Osteoblast (primary cell): ENCODE results near the gene NOL3. TPM values are rescaled to one million over a fixed set of nuclear protein-coding genes. Genes with fewer than 3 reads are reported as not detected.

ENCODE experiments used
- DNase-seq: peaks from one replicate; pipeline ENCODE4 v3.0.0; 2011; ENCODE audit warnings: low spot score, mixed read lengths; ENCODE audit not compliant: insufficient read length; ENCODE audit errors: missing footprints
- H2AFZ ChIP-seq: 2 replicates; pipeline ENCODE4 v1.6.0; 2011; ENCODE audit warnings: mild to moderate bottlenecking, low read length
- H3K27ac ChIP-seq: 2 replicates; pipeline ENCODE4 v1.5.1; 2011; ENCODE audit warnings: mild to moderate bottlenecking, low read depth, low read length, moderate library complexity
- H3K27me3 ChIP-seq: 2 replicates; pipeline ENCODE4 v1.6.0; 2012; ENCODE audit warnings: mild to moderate bottlenecking, control low read depth, inconsistent platforms, low read length, moderate library complexity; ENCODE audit not compliant: insufficient read depth
- H3K36me3 ChIP-seq: 2 replicates; pipeline ENCODE4 v1.5.1; 2011; ENCODE audit warnings: mild to moderate bottlenecking, low read length, control low read depth, moderate library complexity; ENCODE audit not compliant: insufficient read depth
- H3K4me1 ChIP-seq: 2 replicates; pipeline ENCODE4 v1.5.1; 2011; ENCODE audit warnings: mild to moderate bottlenecking, low read length, control low read depth, moderate library complexity; ENCODE audit not compliant: insufficient read depth
- H3K4me2 ChIP-seq: 2 replicates; pipeline ENCODE4 v1.6.0; 2011; ENCODE audit warnings: mild to moderate bottlenecking, low read length; ENCODE audit not compliant: insufficient read depth
- H3K4me3 ChIP-seq: fragments of 200-600 bp; sonication (generic); 3 replicates; pipeline ENCODE4 v1.5.1; 2012; ENCODE audit warnings: mild to moderate bottlenecking, low read length, inconsistent platforms; ENCODE audit not compliant: insufficient read depth
- H3K79me2 ChIP-seq: 2 replicates; pipeline ENCODE4 v1.6.0; 2012; ENCODE audit warnings: mild to moderate bottlenecking, low read length, control low read depth, inconsistent platforms; ENCODE audit not compliant: insufficient read depth
- H3K9me3 ChIP-seq: 2 replicates; pipeline ENCODE4 v1.5.1; 2011; ENCODE audit warnings: low read depth, low read length, control low read depth
- H4K20me1 ChIP-seq: 2 replicates; pipeline ENCODE4 v1.6.0; 2012; ENCODE audit warnings: mild to moderate bottlenecking, low read length, control low read depth; ENCODE audit not compliant: insufficient read depth
- total RNA-seq: library from RNA; depleted of rRNA; stranded (reverse); fragments of >200 nt; gene quantifications from 2 replicates; pipeline ENCODE4 v1.2.3, GENCODE V29; 2012
- TF ChIP-seq, protein P1 (sequence below): IDR thresholded peaks from 2 replicates; pipeline ENCODE4 v1.5.1; 2011; ENCODE audit warnings: mild to moderate bottlenecking, low read depth, low read length, moderate library complexity; ENCODE audit errors: extremely low read depth

Gene NOL3
- total RNA-seq, 1 donor = 10.9 TPM

DNA sequence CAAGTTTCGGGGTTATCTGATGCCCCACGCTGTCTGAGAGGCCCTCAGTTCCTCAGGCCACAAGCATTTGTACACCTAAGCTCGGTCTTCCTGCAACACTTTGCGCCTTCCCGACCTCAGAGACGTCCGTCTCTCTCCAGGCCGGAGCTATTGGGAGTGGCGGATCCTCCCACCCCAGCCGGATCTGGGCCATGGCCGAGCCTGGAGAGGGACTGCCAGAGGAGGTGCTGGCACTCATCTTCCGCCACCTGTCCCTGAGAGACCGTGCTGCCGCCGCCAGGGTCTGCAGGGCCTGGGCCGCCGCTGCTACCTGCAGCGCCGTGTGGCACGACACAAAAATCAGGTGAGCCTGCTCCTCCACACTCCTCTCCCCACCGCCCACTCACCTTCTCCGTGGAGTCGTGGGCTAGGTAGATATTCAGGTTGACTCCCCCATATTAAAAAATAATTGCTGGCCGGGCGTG, 8.7 kb upstream of the NOL3 start:
- Histone ChIP-seq H3K27ac (no peak overlapping the region), H4K20me1 (peaks cover 37% of the 10 kb centered on the region), H3K27me3 (peaks cover 34% of the 10 kb centered on the region), H3K4me1 (peaks cover 16% of the 10 kb centered on the region), H3K4me3 (no peak overlapping the region), H3K9me3 (no peaks in the 10 kb centered on the region), H3K36me3 (no peaks in the 10 kb centered on the region), H3K4me2 (peak overlapping the region; percentile 97), H3K79me2 (peaks cover 4% of the 10 kb centered on the region), H2AFZ (no peak overlapping the region)
- TF ChIP-seq, protein P1, sequence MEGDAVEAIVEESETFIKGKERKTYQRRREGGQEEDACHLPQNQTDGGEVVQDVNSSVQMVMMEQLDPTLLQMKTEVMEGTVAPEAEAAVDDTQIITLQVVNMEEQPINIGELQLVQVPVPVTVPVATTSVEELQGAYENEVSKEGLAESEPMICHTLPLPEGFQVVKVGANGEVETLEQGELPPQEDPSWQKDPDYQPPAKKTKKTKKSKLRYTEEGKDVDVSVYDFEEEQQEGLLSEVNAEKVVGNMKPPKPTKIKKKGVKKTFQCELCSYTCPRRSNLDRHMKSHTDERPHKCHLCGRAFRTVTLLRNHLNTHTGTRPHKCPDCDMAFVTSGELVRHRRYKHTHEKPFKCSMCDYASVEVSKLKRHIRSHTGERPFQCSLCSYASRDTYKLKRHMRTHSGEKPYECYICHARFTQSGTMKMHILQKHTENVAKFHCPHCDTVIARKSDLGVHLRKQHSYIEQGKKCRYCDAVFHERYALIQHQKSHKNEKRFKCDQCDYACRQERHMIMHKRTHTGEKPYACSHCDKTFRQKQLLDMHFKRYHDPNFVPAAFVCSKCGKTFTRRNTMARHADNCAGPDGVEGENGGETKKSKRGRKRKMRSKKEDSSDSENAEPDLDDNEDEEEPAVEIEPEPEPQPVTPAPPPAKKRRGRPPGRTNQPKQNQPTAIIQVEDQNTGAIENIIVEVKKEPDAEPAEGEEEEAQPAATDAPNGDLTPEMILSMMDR = no peak
- DNase-seq = no peak

DNA sequence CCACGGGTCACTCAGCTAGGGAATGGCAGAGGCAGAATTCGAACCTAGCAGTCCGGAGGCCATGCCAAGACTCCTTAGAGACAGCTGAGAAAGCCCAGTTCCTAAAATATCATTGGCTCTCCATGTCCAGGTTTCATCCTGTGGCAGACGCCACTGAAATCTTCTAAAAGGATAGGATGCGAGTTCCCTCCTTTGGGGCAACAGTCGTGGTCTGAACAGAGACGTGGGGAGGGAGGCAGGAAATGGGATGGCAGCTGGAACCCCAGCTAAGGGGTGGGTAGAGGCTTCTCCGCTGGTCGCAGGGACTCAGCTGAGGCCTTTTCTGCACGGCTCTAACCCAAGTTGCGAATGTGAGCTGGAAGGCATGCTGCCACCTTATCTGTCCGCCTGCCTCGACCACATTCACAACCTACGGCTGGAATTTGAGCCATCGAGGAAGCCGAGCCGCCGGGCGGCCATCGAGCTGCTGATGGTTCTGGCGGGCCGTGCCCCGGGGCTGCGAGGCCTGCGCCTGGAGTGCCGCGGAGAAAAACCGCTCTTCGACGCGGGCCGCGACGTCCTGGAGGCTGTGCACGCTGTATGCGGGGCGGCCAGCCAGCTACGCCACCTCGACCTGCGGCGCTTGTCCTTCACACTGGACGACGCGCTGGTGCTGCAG, 7.7 kb upstream of the NOL3 start:
- H3K4me2 ChIP-seq = peak overlapping the region; percentile 57
- DNase-seq = peak; percentile 95
- H3K9me3 ChIP-seq = no peaks in the 10 kb centered on the region
- peaks cover 31% of the 10 kb centered on the region for H4K20me1 ChIP-seq
- TF ChIP-seq, protein P1 = no peak
- H3K27ac ChIP-seq = no peak overlapping the region
- H3K4me1 ChIP-seq = peaks cover 16% of the 10 kb centered on the region
- H3K27me3 ChIP-seq = peaks cover 34% of the 10 kb centered on the region
- H2AFZ ChIP-seq = no peak overlapping the region
- H3K4me3 ChIP-seq = no peak overlapping the region
- peaks cover 4% of the 10 kb centered on the region for H3K79me2 ChIP-seq
- no peaks in the 10 kb centered on the region for H3K36me3 ChIP-seq

DNA sequence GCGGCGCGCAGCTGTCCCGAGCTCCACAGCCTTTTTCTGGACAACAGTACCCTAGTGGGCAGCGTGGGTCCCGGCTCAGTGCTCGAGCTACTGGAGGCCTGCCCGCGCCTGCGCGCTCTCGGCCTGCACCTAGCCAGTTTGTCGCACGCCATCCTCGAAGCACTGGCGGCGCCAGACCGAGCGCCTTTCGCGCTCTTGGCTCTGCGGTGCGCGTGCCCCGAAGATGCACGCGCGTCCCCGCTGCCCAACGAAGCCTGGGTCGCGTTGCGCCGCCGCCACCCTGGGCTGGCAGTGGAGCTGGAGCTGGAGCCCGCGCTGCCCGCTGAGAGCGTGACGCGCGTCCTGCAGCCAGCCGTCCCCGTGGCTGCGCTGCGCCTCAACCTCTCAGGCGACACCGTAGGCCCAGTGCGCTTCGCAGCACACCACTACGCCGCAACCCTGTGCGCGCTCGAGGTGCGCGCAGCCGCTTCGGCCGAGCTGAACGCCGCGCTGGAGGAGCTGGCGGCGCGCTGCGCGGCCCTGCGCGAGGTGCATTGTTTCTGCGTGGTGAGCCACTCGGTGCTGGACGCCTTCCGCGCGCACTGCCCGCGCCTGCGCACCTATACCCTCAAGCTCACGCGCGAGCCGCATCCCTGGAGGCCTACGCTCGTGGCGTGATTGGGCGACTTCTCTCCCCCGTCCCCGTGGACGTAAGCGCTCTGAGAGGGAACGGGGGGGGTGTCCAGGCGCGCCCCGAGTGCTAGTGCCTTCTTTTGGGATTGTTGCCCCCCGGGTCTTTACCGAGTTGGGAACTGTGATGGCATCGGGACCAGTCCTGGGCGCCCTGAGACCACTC, 7.0 kb upstream of the NOL3 start:
- Histone ChIP-seq H4K20me1 (peaks cover 26% of the 10 kb centered on the region), H3K27me3 (peaks cover 34% of the 10 kb centered on the region), H2AFZ (no peak overlapping the region), H3K36me3 (no peaks in the 10 kb centered on the region), H3K4me1 (peaks cover 16% of the 10 kb centered on the region), H3K9me3 (no peaks in the 10 kb centered on the region), H3K27ac (no peak overlapping the region), H3K4me3 (peak overlapping the region; percentile 47), H3K79me2 (peaks cover 4% of the 10 kb centered on the region), H3K4me2 (peak overlapping the region; percentile 57)
- peak; percentile 82 for DNase-seq
- TF ChIP-seq, protein P1 = no peak

DNA sequence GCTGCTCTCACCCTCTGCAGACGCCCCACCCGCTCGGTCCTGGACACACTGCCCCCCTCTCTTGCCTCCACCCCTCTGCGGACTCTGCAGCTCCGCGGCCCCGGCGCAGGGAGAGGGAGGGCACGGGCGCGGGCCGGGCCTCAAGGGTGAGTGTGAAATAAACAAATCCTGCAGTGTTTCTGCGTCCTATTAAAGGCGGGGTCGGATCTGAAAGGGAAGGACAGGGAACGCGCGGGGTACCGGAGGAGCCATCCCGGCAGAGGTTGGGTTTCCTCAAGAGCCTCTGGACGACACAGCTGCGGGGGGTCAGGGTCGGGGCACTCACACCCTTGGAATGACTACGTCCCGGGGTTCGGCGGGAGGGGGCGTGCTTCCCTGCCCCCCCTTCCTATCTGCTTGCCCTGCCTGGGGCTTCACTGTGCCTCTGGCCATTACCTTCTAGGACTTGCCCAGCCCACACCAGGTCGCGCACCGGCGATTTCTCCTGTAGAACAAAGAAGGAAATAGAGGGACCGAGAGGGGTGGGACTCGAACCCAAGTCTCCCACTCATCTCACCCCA, 6.3 kb upstream of the NOL3 start:
- Histone ChIP-seq H3K27ac (no peak overlapping the region), H3K9me3 (no peaks in the 10 kb centered on the region), H3K79me2 (peaks cover 4% of the 10 kb centered on the region), H3K4me2 (peak overlapping the region; percentile 57), H3K36me3 (no peaks in the 10 kb centered on the region), H2AFZ (no peak overlapping the region), H4K20me1 (peaks cover 20% of the 10 kb centered on the region), H3K4me1 (peaks cover 16% of the 10 kb centered on the region), H3K27me3 (peaks cover 34% of the 10 kb centered on the region), H3K4me3 (peak overlapping the region; percentile 37)
- TF ChIP-seq, protein P1 = no peak
- DNase-seq = peak; percentile 75
